ENCODE results near the gene CALCOCO1. TPM values are rescaled to one million over a fixed set of nuclear protein-coding genes. Genes with fewer than 3 reads are reported as not detected.

The CALCOCO1 gene
- total and polyA plus RNA-seq, 2 of the 8 experiments (the other 6 are each of a cell fraction or from before 2014, with no cell fraction given) = 20.3 to 39.3 TPM

GRCh38 chr12:53683983-53684382, 43.3 kb downstream of the CALCOCO1 start (continued):
- TF ChIP-seq, protein P1, sequence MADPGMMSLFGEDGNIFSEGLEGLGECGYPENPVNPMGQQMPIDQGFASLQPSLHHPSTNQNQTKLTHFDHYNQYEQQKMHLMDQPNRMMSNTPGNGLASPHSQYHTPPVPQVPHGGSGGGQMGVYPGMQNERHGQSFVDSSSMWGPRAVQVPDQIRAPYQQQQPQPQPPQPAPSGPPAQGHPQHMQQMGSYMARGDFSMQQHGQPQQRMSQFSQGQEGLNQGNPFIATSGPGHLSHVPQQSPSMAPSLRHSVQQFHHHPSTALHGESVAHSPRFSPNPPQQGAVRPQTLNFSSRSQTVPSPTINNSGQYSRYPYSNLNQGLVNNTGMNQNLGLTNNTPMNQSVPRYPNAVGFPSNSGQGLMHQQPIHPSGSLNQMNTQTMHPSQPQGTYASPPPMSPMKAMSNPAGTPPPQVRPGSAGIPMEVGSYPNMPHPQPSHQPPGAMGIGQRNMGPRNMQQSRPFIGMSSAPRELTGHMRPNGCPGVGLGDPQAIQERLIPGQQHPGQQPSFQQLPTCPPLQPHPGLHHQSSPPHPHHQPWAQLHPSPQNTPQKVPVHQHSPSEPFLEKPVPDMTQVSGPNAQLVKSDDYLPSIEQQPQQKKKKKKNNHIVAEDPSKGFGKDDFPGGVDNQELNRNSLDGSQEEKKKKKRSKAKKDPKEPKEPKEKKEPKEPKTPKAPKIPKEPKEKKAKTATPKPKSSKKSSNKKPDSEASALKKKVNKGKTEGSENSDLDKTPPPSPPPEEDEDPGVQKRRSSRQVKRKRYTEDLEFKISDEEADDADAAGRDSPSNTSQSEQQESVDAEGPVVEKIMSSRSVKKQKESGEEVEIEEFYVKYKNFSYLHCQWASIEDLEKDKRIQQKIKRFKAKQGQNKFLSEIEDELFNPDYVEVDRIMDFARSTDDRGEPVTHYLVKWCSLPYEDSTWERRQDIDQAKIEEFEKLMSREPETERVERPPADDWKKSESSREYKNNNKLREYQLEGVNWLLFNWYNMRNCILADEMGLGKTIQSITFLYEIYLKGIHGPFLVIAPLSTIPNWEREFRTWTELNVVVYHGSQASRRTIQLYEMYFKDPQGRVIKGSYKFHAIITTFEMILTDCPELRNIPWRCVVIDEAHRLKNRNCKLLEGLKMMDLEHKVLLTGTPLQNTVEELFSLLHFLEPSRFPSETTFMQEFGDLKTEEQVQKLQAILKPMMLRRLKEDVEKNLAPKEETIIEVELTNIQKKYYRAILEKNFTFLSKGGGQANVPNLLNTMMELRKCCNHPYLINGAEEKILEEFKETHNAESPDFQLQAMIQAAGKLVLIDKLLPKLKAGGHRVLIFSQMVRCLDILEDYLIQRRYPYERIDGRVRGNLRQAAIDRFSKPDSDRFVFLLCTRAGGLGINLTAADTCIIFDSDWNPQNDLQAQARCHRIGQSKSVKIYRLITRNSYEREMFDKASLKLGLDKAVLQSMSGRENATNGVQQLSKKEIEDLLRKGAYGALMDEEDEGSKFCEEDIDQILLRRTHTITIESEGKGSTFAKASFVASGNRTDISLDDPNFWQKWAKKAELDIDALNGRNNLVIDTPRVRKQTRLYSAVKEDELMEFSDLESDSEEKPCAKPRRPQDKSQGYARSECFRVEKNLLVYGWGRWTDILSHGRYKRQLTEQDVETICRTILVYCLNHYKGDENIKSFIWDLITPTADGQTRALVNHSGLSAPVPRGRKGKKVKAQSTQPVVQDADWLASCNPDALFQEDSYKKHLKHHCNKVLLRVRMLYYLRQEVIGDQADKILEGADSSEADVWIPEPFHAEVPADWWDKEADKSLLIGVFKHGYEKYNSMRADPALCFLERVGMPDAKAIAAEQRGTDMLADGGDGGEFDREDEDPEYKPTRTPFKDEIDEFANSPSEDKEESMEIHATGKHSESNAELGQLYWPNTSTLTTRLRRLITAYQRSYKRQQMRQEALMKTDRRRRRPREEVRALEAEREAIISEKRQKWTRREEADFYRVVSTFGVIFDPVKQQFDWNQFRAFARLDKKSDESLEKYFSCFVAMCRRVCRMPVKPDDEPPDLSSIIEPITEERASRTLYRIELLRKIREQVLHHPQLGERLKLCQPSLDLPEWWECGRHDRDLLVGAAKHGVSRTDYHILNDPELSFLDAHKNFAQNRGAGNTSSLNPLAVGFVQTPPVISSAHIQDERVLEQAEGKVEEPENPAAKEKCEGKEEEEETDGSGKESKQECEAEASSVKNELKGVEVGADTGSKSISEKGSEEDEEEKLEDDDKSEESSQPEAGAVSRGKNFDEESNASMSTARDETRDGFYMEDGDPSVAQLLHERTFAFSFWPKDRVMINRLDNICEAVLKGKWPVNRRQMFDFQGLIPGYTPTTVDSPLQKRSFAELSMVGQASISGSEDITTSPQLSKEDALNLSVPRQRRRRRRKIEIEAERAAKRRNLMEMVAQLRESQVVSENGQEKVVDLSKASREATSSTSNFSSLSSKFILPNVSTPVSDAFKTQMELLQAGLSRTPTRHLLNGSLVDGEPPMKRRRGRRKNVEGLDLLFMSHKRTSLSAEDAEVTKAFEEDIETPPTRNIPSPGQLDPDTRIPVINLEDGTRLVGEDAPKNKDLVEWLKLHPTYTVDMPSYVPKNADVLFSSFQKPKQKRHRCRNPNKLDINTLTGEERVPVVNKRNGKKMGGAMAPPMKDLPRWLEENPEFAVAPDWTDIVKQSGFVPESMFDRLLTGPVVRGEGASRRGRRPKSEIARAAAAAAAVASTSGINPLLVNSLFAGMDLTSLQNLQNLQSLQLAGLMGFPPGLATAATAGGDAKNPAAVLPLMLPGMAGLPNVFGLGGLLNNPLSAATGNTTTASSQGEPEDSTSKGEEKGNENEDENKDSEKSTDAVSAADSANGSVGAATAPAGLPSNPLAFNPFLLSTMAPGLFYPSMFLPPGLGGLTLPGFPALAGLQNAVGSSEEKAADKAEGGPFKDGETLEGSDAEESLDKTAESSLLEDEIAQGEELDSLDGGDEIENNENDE (IDR thresholded peaks at IDR 0.05; ENCODE audit: insufficient replicate concordance, low read length) = no peak
- TF ChIP-seq HDAC2 (IDR thresholded peaks at IDR 0.05; ENCODE audit: borderline replicate concordance in 1 of 2, low read depth in 2 of 2, low read length in 2 of 2) = no peak
